ENCODE measurements around the gene MMP27. TPM values are rescaled to one million over a fixed set of nuclear protein-coding genes. Genes with fewer than 3 reads are reported as not detected.

MMP27 gene
- total RNA-seq, 2 donors from 2014 or later = not detected

DNA sequence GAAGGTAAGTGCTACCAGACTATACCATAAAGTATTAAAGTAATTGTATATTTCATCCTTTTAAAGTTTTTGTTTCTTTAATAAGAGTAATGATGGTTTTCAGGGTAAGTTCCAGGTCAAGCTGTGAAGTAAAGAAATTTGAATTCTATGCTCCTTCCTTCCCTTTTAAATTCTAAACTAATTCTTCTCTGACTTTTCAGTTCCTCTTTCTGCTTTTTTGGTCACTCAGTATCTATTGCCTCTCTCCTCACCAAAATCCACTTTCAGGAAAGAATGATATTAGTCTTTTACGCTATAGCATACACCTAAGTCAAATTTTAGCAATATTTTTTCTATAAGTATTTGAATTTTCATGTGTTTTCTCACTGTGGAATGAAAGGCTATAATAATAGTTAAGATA, 11.0 kb upstream of the MMP27 start:
- no peak overlapping the region for H3K27ac Mint-ChIP-seq
- DNase-seq (ENCODE audit: low spot score in 2 of 2) = no peak
- H3K9me3 Mint-ChIP-seq = peaks cover 0 to 2% of the 10 kb centered on the region in 2 donors
- no peaks in the 10 kb centered on the region for H3K36me3 Mint-ChIP-seq
- ATAC-seq = no peak

DNA sequence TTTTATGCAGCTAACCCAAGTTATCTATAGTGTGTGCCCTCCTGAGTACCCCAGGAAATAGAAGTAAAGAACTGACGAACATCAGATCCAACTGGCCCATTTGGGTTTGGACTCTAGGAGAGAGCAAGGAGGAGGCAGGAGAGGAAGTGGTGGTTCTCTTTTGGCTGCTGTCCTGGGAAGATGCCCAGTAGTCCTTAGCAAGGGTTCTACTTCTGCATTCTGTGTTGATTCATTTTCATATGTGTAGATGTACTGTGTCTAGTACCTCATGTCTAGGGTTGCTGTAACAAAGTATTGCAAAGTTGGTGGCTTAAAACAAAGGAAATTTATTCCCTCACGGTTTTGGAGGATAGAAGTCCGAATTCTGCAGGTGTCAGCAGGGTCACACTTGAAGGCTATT, 6.6 kb upstream of the MMP27 start:
- DNase-seq (ENCODE audit: low spot score in 2 of 2) = no peak
- H3K27ac Mint-ChIP-seq = no peak overlapping the region
- no peak for ATAC-seq
- H3K36me3 Mint-ChIP-seq = no peaks in the 10 kb centered on the region
- no peaks in the 10 kb centered on the region for H3K9me3 Mint-ChIP-seq

DNA sequence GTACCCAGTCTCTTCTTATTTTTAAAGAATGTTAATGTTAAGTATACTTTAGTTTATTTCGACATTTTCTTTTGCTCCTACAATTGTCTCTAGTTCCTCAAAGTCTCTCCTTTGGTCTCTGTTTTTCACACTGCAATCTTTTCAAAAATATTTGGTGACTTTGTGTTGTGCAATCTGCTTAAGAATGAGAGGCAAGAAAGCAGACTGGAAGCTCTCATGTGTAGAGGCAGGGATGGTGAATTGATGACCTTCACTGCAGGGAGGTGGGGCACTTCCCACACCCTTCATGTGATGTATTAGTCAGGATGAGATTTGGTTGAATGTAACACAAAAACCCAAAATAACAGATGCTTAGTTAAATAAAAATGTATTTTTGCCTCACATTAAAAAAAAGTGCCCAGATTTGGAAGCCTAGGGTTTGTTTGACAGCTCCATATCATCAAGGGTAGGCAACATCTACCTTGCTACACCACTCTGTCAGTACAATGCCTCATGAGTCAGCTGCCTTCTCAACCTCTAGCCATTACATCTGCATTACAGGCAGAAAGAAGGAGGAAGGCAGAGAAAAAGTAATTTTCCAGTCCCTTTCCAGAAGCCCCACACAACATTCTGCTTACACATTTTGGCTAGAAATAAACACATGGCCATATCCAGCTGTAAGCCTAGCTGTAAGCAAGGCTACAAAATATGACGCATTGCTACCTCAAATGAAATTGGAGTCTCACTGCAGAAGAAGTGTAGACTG, 3.8 kb upstream of the MMP27 start:
- DNase-seq (ENCODE audit: low spot score in 2 of 2) (no peak), ATAC-seq (no peak)
- Mint-ChIP-seq H3K9me3 (no peaks in the 10 kb centered on the region), H3K27ac (no peak overlapping the region), H3K36me3 (no peaks in the 10 kb centered on the region)

DNA sequence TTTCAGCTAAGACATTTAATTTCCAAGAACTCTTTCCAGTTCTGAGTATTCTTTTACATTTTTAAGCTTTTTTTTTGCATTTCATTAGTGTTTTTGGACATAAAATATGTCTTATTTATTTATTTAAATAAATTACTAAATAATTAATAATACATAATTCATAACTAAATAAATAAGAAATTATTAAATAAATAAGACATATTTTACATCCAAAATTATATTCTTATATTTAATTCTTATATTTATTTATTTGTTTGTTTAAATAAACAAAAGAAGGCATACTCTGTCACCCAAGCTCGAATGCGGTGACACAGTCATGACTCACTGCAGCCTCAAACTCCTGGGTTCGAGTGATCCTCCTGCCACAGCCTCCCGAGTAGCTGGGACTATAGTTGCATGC, 3.1 kb upstream of the MMP27 start:
- Mint-ChIP-seq H3K9me3 (no peaks in the 10 kb centered on the region), H3K27ac (no peak overlapping the region), H3K36me3 (no peaks in the 10 kb centered on the region)
- DNase-seq (ENCODE audit: low spot score in 2 of 2) = no peak
- no peak for ATAC-seq

DNA sequence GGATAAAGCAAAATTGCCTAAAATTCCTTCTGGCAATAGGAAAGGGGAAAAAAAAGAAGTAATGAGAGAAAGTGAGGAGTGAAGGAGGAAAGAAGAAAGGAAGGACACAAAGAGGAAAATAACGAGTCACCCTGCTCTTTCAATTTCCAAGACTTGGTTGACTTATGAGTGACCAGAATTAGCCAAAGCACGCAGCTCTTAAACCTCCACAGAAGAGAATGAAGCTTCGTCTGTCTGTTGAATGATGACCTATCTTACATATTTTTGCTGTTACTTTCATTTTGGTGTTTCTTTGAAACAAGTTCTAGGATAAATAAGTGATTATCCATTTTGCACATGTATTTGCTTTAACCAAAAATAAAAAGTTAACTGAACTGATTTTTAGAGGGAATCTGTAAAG, 728 bp downstream of the MMP27 start:
- H3K9me3 Mint-ChIP-seq = no peaks in the 10 kb centered on the region
- H3K27ac Mint-ChIP-seq = no peak overlapping the region
- no peak for DNase-seq (ENCODE audit: low spot score in 2 of 2)
- no peak for ATAC-seq
- H3K36me3 Mint-ChIP-seq = no peaks in the 10 kb centered on the region

DNA sequence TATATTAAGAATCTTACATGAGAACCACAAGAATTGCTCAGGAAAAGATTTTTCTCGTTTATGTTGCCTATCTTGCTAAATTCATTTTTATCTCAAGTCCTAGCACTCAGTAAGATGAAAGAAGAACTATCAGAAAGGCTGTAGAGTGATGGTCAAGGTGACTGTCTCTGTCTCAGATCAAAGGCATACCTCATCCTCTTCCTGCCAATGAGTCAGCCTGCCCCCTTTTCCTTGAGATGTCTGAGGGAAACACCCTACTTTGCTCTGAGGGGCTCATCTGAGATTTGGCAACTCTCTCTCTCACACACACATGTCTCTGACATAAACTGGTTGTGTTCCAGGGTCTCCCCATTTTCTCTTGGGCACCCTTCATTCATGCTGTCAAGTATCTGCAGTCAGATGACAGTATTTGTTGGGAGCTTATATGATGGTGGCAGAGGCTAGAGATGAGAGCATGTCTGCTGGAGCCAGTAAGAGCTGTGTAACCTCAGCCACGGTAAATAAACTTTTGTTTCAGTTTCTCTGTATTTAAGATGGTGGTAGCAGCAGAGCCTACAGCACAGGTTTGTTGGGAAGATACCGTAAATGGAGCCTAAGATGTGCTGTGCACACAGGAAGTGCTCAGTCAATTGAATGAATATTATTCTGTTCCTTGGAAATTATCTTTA, 1.6 kb downstream of the MMP27 start:
- Mint-ChIP-seq H3K9me3 (no peaks in the 10 kb centered on the region), H3K36me3 (no peaks in the 10 kb centered on the region), H3K27ac (no peak overlapping the region)
- ATAC-seq (no peak), DNase-seq (ENCODE audit: low spot score in 2 of 2) (no peak)

DNA sequence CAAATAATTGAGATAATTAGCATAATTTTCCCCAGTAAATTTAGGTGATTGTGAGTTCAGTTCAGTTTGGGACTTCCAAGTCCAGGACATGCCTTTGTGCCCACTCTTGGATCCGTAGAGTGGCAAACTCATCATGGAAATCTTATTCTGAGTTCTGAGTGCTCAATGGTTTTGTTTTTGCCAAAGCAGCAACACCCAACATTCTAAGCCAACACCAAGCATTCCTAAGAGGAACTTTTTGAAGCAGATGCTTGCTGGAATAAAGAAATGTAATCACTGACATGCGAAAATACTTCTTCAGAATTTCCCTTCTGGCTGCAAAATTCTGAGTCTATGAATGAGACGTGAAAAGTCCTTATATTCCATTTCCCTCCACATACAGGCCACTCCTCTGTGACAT, 10.4 kb downstream of the MMP27 start:
- ATAC-seq = no peak
- DNase-seq (ENCODE audit: low spot score in 2 of 2) = no peak
- Mint-ChIP-seq H3K27ac (no peak overlapping the region), H3K9me3 (no peaks in the 10 kb centered on the region), H3K36me3 (no peaks in the 10 kb centered on the region)

DNA sequence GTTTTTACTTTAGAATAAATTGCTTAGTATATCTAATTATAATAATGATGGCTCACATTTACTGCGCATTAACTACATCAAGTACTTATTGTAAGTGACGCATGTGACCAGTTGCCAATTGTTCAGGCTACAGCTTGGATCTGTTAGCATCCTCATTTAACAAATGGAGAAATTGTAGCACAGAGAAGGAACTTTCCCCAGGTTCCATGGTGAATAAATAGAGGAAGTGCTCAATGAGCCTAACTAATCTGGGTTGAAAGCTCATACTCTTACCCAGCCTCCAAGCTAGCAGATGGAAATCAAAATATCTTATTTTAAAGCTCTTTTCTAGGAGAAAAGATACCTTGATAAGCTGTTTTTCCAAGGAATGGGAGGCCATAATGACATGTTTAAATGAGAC, 19.8 kb downstream of the MMP27 start:
- no peaks in the 10 kb centered on the region for H3K9me3 Mint-ChIP-seq
- H3K36me3 Mint-ChIP-seq = no peaks in the 10 kb centered on the region
- ATAC-seq (no peak), DNase-seq (ENCODE audit: low spot score in 2 of 2) (no peak)
- no peak overlapping the region for H3K27ac Mint-ChIP-seq

DNA sequence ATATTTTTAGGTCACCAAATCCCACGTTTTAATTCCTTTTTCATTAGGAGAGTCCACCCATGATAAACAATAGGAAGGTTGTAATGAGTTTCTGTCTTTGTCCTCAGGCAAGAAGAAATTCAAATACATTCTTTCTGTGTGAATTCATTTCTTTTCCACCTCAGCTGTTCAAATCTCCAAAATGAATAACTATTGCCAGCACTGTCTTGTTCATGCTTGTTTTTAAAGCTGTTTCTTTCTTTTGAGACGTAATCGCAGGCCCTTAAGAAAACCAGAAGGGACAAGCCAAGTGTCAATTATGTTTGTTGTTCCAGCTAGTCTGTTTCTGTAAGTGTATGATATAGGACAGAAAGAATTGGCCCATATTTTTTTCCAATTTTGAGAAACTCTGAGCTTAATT, 20.2 kb downstream of the MMP27 start:
- no peak for DNase-seq (ENCODE audit: low spot score in 2 of 2)
- no peak for ATAC-seq
- H3K27ac Mint-ChIP-seq = no peak overlapping the region

DNA sequence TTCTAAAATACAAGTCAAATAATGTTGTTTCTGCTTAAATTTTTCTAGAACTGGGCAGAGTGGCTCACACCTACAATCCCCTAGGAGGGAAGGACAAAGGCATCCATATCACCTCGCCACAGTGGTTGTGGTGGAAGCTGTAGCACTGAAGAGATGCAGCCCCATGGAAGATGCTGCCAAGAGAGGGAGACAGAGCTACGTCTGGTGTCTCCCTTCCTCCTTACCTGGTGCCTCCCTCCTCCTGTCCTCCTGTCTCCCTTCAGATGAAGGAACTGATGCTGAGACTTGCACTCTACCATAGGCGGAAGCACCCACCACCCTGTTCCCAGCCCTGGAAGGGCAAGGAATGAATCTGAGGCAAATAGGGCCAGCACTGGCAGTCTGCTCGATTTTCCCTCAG, 22.3 kb downstream of the MMP27 start:
- DNase-seq (ENCODE audit: low spot score in 2 of 2) (no peak), ATAC-seq (no peak)
- no peaks in the 10 kb centered on the region for H3K9me3 Mint-ChIP-seq
- no peak overlapping the region for H3K27ac Mint-ChIP-seq
- H3K36me3 Mint-ChIP-seq = no peaks in the 10 kb centered on the region

More for the DNA sequence above, 20.2 kb downstream of the MMP27 start:
- no peaks in the 10 kb centered on the region for H3K36me3 Mint-ChIP-seq
- H3K9me3 Mint-ChIP-seq = no peaks in the 10 kb centered on the region

DNA sequence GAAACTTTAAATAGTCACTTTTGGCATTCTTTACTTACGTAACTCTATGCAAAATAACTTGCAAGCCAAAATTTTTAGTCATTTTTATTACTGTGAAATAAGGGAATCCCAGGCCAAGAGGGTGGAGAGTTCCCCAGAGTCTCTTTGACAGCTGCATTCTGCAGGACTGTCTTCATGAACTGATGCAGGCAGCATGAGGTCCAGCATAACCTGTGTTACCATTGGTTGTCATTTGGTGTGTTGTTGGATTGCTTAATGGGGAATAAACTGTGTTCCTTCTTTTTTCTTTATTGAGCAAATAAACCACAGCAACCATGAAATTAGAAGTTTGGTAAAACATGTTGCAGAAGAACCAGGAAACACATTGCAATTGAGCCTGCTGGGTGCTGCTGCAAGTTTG, 24.6 kb downstream of the MMP27 start:
- H3K27ac Mint-ChIP-seq = no peak overlapping the region
- no peaks in the 10 kb centered on the region for H3K9me3 Mint-ChIP-seq
- DNase-seq (ENCODE audit: low spot score in 2 of 2) (no peak), ATAC-seq (no peak)
- no peaks in the 10 kb centered on the region for H3K36me3 Mint-ChIP-seq

DNA sequence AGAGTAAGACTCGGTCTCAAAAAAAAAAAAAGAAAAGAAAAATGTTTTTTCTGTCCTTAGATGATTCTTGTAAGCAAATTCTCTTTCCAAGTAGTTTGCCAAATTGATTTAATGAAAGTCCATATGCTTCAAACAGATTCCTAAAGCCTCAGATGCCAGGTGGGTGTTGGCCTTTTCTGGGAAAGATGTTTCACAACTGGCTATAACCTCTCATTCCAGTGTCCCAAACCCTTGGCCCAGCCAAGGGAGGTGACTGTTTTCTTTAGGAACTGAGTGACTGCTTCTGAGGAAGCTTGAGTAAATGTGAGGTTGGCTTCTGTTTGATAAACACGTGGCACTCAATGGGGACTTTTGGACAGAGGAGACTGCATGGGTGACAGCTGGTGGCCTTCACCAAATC, 27.5 kb downstream of the MMP27 start:
- H3K27ac Mint-ChIP-seq = no peak overlapping the region
- H3K36me3 Mint-ChIP-seq = no peaks in the 10 kb centered on the region
- ATAC-seq (no peak), DNase-seq (ENCODE audit: low spot score in 2 of 2) (no peak)
- H3K9me3 Mint-ChIP-seq = no peaks in the 10 kb centered on the region

DNA sequence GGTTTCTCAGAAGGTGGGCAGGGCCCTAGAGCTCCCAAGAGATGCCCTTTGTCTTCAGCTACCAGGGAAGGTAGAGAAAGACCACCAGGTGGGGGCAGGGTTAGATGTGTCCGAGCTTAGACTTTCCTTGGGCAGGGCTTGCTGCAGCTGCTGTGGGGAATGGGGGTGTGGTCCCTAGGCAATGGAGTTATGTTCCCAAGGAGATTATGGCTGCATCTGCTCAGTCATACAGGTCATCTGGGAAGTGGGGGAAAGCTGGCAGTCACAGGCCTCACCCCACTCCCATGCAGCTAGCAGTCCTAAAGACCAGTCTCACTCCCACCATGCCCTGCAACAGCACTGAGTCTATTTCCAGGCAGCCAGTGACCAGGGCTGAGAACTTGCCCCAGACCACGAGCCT, 29.5 kb downstream of the MMP27 start:
- DNase-seq (ENCODE audit: low spot score in 2 of 2) = no peak
- H3K27ac Mint-ChIP-seq = no peak overlapping the region
- H3K9me3 Mint-ChIP-seq = no peaks in the 10 kb centered on the region
- no peak for ATAC-seq
- no peaks in the 10 kb centered on the region for H3K36me3 Mint-ChIP-seq

DNA sequence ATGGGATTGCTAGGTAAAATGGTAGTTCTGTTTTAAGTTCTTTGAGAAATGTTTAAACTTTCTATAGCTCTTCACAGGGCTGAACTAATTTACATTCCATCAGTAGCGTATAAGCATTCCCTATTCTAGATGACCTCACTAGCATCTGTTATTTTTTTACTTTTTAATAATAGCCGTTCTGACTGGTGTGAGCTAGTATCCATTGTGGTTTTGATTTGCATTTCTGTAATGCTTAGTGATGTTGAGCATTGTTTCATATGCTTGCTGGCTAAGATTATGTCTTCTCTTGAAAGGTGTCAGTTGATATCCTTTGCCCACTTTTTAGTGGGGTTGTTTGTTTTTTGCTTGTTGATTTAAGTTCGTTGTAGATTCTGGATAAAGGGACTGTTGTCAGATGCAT, 35.9 kb downstream of the MMP27 start:
- Mint-ChIP-seq H3K36me3 (no peaks in the 10 kb centered on the region), H3K9me3 (no peaks in the 10 kb centered on the region), H3K27ac (no peak overlapping the region)
- no peak for ATAC-seq
- DNase-seq (ENCODE audit: low spot score in 2 of 2) = no peak

DNA sequence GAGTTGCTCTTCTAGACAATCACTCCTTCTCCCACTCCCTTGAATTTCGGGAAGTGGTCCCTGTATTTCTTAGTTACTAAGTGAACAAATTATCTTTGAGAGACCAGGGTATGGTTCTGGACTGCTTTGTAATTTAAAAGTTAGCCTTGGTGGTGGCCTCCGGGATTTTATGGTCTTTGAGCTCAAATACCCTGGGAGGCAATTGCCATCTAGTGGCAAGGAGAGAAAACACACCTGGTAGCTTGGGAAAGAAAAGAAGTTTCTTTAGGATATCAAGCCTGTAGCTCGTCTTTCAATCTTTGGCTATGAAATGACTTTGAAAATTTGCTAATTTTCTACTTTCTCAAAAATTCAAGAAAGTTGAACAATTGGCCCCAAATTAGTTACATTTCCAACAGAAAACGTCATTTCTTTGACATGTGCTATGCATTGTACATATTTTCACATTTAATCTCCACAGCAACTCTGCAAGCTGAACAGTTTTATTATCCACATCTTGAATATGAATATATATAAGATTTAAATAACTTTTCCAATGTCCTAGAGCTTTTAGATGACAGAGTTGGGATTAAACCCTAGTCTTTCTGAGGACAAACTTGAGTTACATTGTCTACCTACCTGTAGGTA, 39.1 kb downstream of the MMP27 start:
- Mint-ChIP-seq H3K9me3 (no peaks in the 10 kb centered on the region), H3K27ac (no peak overlapping the region), H3K36me3 (no peaks in the 10 kb centered on the region)
- ATAC-seq = peak in 1 of 2 donors; percentile 35
- DNase-seq (ENCODE audit: low spot score in 2 of 2) = peak in 1 of 2 donors; percentile 21

DNA sequence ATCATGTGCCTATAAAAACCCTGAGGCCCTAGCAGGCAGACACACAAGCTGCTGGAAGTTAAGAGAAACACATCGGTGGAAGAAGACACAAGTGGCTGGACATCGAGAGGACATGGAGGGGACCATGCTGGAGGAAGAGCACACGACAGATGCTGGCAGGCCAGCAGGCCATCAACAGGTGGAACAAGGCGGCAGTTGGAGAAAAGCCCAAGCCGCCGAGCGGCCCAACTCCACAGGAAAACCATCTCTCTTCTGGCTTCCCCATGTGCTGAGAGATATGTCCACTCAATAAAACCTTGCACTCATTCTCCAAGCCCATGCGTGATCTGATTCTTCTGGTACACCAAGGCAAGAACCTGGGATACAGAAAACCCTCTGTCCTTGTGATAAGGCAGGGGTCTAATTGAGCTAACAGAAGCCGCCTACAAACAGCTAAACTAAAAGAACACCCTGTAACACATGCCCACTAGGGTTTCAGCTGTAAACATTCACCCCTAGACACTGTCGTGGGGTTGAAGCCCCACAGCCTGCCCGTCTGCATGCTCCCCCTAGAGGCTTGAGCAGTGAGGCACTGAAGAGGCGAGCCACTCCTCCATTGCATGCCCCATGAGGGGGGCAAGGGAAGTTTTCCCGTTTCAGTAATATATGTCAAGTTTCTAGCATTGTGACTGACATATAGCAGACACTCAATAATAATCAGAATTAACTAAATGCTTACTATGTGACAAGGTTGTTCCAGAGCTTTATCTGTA, 41.4 kb downstream of the MMP27 start:
- no peak overlapping the region for H3K27ac Mint-ChIP-seq
- ATAC-seq (peak in 1 of 2 donors; percentile 62), DNase-seq (ENCODE audit: low spot score in 2 of 2) (peak in 1 of 2 donors; percentile 22)
- no peaks in the 10 kb centered on the region for H3K9me3 Mint-ChIP-seq
- H3K36me3 Mint-ChIP-seq = no peaks in the 10 kb centered on the region

DNA sequence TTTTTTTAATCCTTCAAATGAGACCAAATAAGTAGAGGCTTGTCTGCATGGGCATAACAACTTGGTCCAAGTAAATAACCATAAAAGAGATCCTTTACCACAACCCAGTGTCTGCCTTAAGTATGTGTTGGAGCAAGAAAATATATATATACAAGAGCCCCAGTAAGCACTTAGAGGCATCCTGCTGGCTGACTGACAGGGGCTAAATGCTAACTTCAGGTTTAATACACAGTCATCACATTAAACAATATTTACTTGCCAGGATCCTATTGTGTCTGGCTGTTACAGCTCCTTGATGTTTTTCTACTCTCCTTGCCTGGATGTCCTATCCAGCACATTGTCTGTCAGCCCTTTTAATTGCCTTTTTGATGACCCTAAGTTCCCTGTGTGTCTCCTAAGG, 43.0 kb downstream of the MMP27 start:
- no peaks in the 10 kb centered on the region for H3K9me3 Mint-ChIP-seq
- ATAC-seq = no peak
- no peak for DNase-seq (ENCODE audit: low spot score in 2 of 2)
- no peaks in the 10 kb centered on the region for H3K36me3 Mint-ChIP-seq
- no peak overlapping the region for H3K27ac Mint-ChIP-seq
